Measurements from ENCODE around the gene RNF169.

RNF169 gene

GRCh38 chr11:74748211-74749126, at the start of gene RNF169:
Gene RNF169 (plus strand): TSS chr11:74748849. CDS start chr11:74748881, 32 bp downstream.
- Histone ChIP-seq H3K4me3 (ENCODE audit: low read depth, low read length) (peak within 1 kb of the TSS; percentile 80), H3K9ac (ENCODE audit: low read depth, low read length) (peak within 1 kb of the TSS; percentile 74), H3K9me3 (ENCODE audit: control insufficient read depth, insufficient read depth, low read length) (no peaks in the 10 kb centered on the region), H3K36me3 (ENCODE audit: control insufficient read depth, insufficient read depth, low read length) (no peaks in the 10 kb centered on the region), H3K27me3 (ENCODE audit: control insufficient read depth, insufficient read depth, low read length) (no peaks in the 10 kb centered on the region), H3K4me1 (ENCODE audit: control insufficient read depth, insufficient read depth, low read length) (peaks cover 11% of the 10 kb centered on the region)

GRCh38 chr11:74699615-74700396, 48.8 kb upstream of the RNF169 start:
- Histone ChIP-seq H3K36me3 (ENCODE audit: control insufficient read depth, insufficient read depth, low read length) (peaks cover 2% of the 10 kb centered on the region), H3K4me1 (ENCODE audit: control insufficient read depth, insufficient read depth, low read length) (peaks cover 2% of the 10 kb centered on the region), H3K9ac (ENCODE audit: low read depth, low read length) (no peak overlapping the region), H3K4me3 (ENCODE audit: low read depth, low read length) (no peak overlapping the region), H3K9me3 (ENCODE audit: control insufficient read depth, insufficient read depth, low read length) (no peaks in the 10 kb centered on the region), H3K27me3 (ENCODE audit: control insufficient read depth, insufficient read depth, low read length) (no peaks in the 10 kb centered on the region)

GRCh38 chr11:74701351-74701750, 47.3 kb upstream of the RNF169 start:
- Histone ChIP-seq H3K4me1 (ENCODE audit: control insufficient read depth, insufficient read depth, low read length) (peaks cover 2% of the 10 kb centered on the region), H3K27me3 (ENCODE audit: control insufficient read depth, insufficient read depth, low read length) (no peaks in the 10 kb centered on the region), H3K9ac (ENCODE audit: low read depth, low read length) (no peak overlapping the region), H3K36me3 (ENCODE audit: control insufficient read depth, insufficient read depth, low read length) (peaks cover 5% of the 10 kb centered on the region), H3K4me3 (ENCODE audit: low read depth, low read length) (no peak overlapping the region), H3K9me3 (ENCODE audit: control insufficient read depth, insufficient read depth, low read length) (no peaks in the 10 kb centered on the region)

- Histone ChIP-seq H3K4me1 (ENCODE audit: control insufficient read depth, insufficient read depth, low read length) (peaks cover 2% of the 10 kb centered on the region), H3K9me3 (ENCODE audit: control insufficient read depth, insufficient read depth, low read length) (no peaks in the 10 kb centered on the region), H3K9ac (ENCODE audit: low read depth, low read length) (no peak overlapping the region), H3K36me3 (ENCODE audit: control insufficient read depth, insufficient read depth, low read length) (peaks cover 5% of the 10 kb centered on the region), H3K27me3 (ENCODE audit: control insufficient read depth, insufficient read depth, low read length) (no peaks in the 10 kb centered on the region), H3K4me3 (ENCODE audit: low read depth, low read length) (no peak overlapping the region)
Measured at GRCh38 chr11:74702383-74703007, 46.2 kb upstream of the RNF169 start.

- no peak overlapping the region for H3K4me3 ChIP-seq (ENCODE audit: low read depth, low read length)
- no peaks in the 10 kb centered on the region for H3K27me3 ChIP-seq (ENCODE audit: control insufficient read depth, insufficient read depth, low read length)
- no peak overlapping the region for H3K9ac ChIP-seq (ENCODE audit: low read depth, low read length)
- no peaks in the 10 kb centered on the region for H3K9me3 ChIP-seq (ENCODE audit: control insufficient read depth, insufficient read depth, low read length)
- H3K4me1 ChIP-seq (ENCODE audit: control insufficient read depth, insufficient read depth, low read length) = peaks cover 2% of the 10 kb centered on the region
- H3K36me3 ChIP-seq (ENCODE audit: control insufficient read depth, insufficient read depth, low read length) = peaks cover 5% of the 10 kb centered on the region
Measured at GRCh38 chr11:74703211-74703610, 45.4 kb upstream of the RNF169 start.

GRCh38 chr11:74707182-74707581, 41.5 kb upstream of the RNF169 start:
- Histone ChIP-seq H3K4me3 (ENCODE audit: low read depth, low read length) (no peak overlapping the region), H3K36me3 (ENCODE audit: control insufficient read depth, insufficient read depth, low read length) (peaks cover 5% of the 10 kb centered on the region), H3K9ac (ENCODE audit: low read depth, low read length) (no peak overlapping the region), H3K9me3 (ENCODE audit: control insufficient read depth, insufficient read depth, low read length) (no peaks in the 10 kb centered on the region), H3K4me1 (ENCODE audit: control insufficient read depth, insufficient read depth, low read length) (peaks cover 6% of the 10 kb centered on the region), H3K27me3 (ENCODE audit: control insufficient read depth, insufficient read depth, low read length) (no peaks in the 10 kb centered on the region)

GRCh38 chr11:74707602-74708510, 40.8 kb upstream of the RNF169 start:
- H3K9ac ChIP-seq (ENCODE audit: low read depth, low read length) = no peak overlapping the region
- H3K4me3 ChIP-seq (ENCODE audit: low read depth, low read length) = no peak overlapping the region
- peaks cover 3% of the 10 kb centered on the region for H3K4me1 ChIP-seq (ENCODE audit: control insufficient read depth, insufficient read depth, low read length)
- H3K36me3 ChIP-seq (ENCODE audit: control insufficient read depth, insufficient read depth, low read length) = peaks cover 5% of the 10 kb centered on the region
- H3K9me3 ChIP-seq (ENCODE audit: control insufficient read depth, insufficient read depth, low read length) = no peaks in the 10 kb centered on the region
- no peaks in the 10 kb centered on the region for H3K27me3 ChIP-seq (ENCODE audit: control insufficient read depth, insufficient read depth, low read length)

- Histone ChIP-seq H3K9ac (ENCODE audit: low read depth, low read length) (no peak overlapping the region), H3K9me3 (ENCODE audit: control insufficient read depth, insufficient read depth, low read length) (no peaks in the 10 kb centered on the region), H3K4me1 (ENCODE audit: control insufficient read depth, insufficient read depth, low read length) (peaks cover 3% of the 10 kb centered on the region), H3K4me3 (ENCODE audit: low read depth, low read length) (no peak overlapping the region), H3K36me3 (ENCODE audit: control insufficient read depth, insufficient read depth, low read length) (peaks cover 2% of the 10 kb centered on the region), H3K27me3 (ENCODE audit: control insufficient read depth, insufficient read depth, low read length) (no peaks in the 10 kb centered on the region)
Measured at GRCh38 chr11:74709175-74709574, 39.5 kb upstream of the RNF169 start.

- Histone ChIP-seq H3K36me3 (ENCODE audit: control insufficient read depth, insufficient read depth, low read length) (peaks cover 2% of the 10 kb centered on the region), H3K9me3 (ENCODE audit: control insufficient read depth, insufficient read depth, low read length) (no peaks in the 10 kb centered on the region), H3K4me3 (ENCODE audit: low read depth, low read length) (no peak overlapping the region), H3K4me1 (ENCODE audit: control insufficient read depth, insufficient read depth, low read length) (peaks cover 3% of the 10 kb centered on the region), H3K9ac (ENCODE audit: low read depth, low read length) (no peak overlapping the region), H3K27me3 (ENCODE audit: control insufficient read depth, insufficient read depth, low read length) (no peaks in the 10 kb centered on the region)
Measured at GRCh38 chr11:74710281-74710938, 38.2 kb upstream of the RNF169 start.

GRCh38 chr11:74713686-74714085, 35.0 kb upstream of the RNF169 start:
- no peak overlapping the region for H3K4me3 ChIP-seq (ENCODE audit: low read depth, low read length)
- no peak overlapping the region for H3K9ac ChIP-seq (ENCODE audit: low read depth, low read length)
- no peaks in the 10 kb centered on the region for H3K36me3 ChIP-seq (ENCODE audit: control insufficient read depth, insufficient read depth, low read length)
- no peaks in the 10 kb centered on the region for H3K27me3 ChIP-seq (ENCODE audit: control insufficient read depth, insufficient read depth, low read length)
- peaks cover 3% of the 10 kb centered on the region for H3K4me1 ChIP-seq (ENCODE audit: control insufficient read depth, insufficient read depth, low read length)
- no peaks in the 10 kb centered on the region for H3K9me3 ChIP-seq (ENCODE audit: control insufficient read depth, insufficient read depth, low read length)

All from iPS-15b (cell line).